CD4-positive, alpha-beta T cell treated with Interleukin-15 for 1 hour (primary cell): ENCODE data around the gene TMEM114.

Experiments
- DNase-seq: peaks from one replicate; pipeline ENCODE4 v3.0.0-alpha.2; 2020

The TMEM114 gene

GRCh38 chr16:8589900-8590688 lies at the start of gene TMEM114:
Gene TMEM114 (minus strand): TSS chr16:8590511. CDS start chr16:8589838, 673 bp downstream.
- no peak for DNase-seq

GRCh38 chr16:8639694-8640093 lies 49.4 kb upstream of the TMEM114 start:
- DNase-seq: no peak

GRCh38 chr16:8634991-8635736 lies 44.9 kb upstream of the TMEM114 start:
- DNase-seq: no peak

GRCh38 chr16:8632675-8633182 lies 42.4 kb upstream of the TMEM114 start:
- DNase-seq: peak; percentile 80

GRCh38 chr16:8631818-8632465 lies 41.6 kb upstream of the TMEM114 start:
- DNase-seq: no peak

- no peak for DNase-seq
Observed at GRCh38 chr16:8631373-8631772, 41.1 kb upstream of the TMEM114 start.

- DNase-seq: no peak
Observed at GRCh38 chr16:8630255-8630953, 40.1 kb upstream of the TMEM114 start.

GRCh38 chr16:8628981-8629725 lies 38.8 kb upstream of the TMEM114 start:
- no peak for DNase-seq

- no peak for DNase-seq
Observed at GRCh38 chr16:8627456-8627855, 37.1 kb upstream of the TMEM114 start.

- no peak for DNase-seq
Observed at GRCh38 chr16:8626946-8627345, 36.6 kb upstream of the TMEM114 start.

GRCh38 chr16:8625491-8626087 lies 35.3 kb upstream of the TMEM114 start:
- no peak for DNase-seq

GRCh38 chr16:8623634-8624033 lies 33.3 kb upstream of the TMEM114 start:
- no peak for DNase-seq

- DNase-seq: no peak
Observed at GRCh38 chr16:8622315-8622656, 32.0 kb upstream of the TMEM114 start.

- DNase-seq: peak; percentile 92
Observed at GRCh38 chr16:8621572-8622314, 31.4 kb upstream of the TMEM114 start, which contains the start of gene METTL22. Gene METTL22 (plus strand): TSS chr16:8621698. CDS start chr16:8625666, 3,968 bp downstream.

GRCh38 chr16:8621222-8621571 lies 30.9 kb upstream of the TMEM114 start:
- DNase-seq: no peak

- no peak for DNase-seq
Observed at GRCh38 chr16:8620535-8620934, 30.2 kb upstream of the TMEM114 start.

GRCh38 chr16:8619671-8620370 lies 29.5 kb upstream of the TMEM114 start:
- no peak for DNase-seq

- DNase-seq: no peak
Observed at GRCh38 chr16:8614435-8615029, 24.2 kb upstream of the TMEM114 start.

GRCh38 chr16:8611886-8612600 lies 21.7 kb upstream of the TMEM114 start:
- no peak for DNase-seq
